Transverse colon (tissue), 4 donors: ENCODE data around the gene SHFL.

Source experiments
- CTCF ChIP-seq, 5 experiments: fragments of 200-600 bp in 3 of 5; fragments of 450-650 bp in 2 of 5; sonication (generic) in 3 of 5; IDR thresholded peaks; 1 replicate in 2 of 5; 2 replicates in 3 of 5; pipeline ENCODE4 v1.5.1; 2016 to 2017; ENCODE audit warnings: antibody characterized with exemption in 5 of 5, inconsistent platforms in 3 of 5, mild to moderate bottlenecking in 2 of 5, moderate library complexity in 1 of 5
- POLR2AphosphoS5 ChIP-seq, 3 donors: sonication (generic); formaldehyde crosslinking; IDR thresholded peaks; one replicate each; pipeline ENCODE4 v1.6.1; 2016; ENCODE audit warnings: antibody characterized with exemption in 3 of 3

GRCh38 chr19:10134040-10134439, 47.9 kb downstream of the SHFL start:
- no peak for TF ChIP-seq CTCF (IDR thresholded peaks at IDR 0.05)
- no peak for TF ChIP-seq POLR2AphosphoS5 (IDR thresholded peaks at IDR 0.05)
